ENCODE results near the gene CYP4B1. TPM values are rescaled to one million over a fixed set of nuclear protein-coding genes. Genes with fewer than 3 reads are reported as not detected.

CYP4B1 gene
- total RNA-seq, 1 experiment from 2014 or later: 3.5 TPM

DNA sequence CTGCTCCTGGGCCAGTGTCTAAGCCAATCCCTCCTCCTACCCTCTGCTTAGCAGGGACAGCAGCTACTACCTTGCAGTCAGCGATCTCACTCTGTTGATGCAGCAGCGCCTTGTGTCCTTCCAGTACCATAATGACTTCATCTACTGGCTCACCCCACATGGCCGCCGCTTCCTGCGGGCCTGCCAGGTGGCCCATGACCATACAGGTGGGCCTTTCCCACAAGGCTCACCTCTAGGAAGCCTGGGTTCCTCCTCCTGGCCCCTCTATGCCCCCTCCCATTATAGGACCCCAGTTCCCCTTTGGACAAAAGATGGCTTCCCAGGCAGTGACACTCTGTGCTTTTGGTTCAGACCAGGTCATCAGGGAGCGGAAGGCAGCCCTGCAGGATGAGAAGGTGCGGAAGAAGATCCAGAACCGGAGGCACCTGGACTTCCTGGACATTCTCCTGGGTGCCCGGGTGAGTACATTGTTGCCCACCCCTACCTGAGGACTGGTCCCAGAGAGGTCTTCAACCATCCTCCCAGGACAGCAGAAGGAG is 15.1 kb downstream of the CYP4B1 start:
- Histone ChIP-seq H3K79me2 (ENCODE audit: low read depth) (no peaks in the 10 kb centered on the region), H3K4me1 (replicated peaks; ENCODE audit: insufficient read depth) (no peaks in the 10 kb centered on the region), H3K4me3 (no peak overlapping the region), H3K9me3 (ENCODE audit: insufficient read depth, low read depth) (peaks cover 6% of the 10 kb centered on the region; the same call in 1 of the 2 replicates), H3F3A (ENCODE audit: insufficient read depth, low read depth) (no peaks in the 10 kb centered on the region), H3K4me2 (no peak overlapping the region), H3K9me2 (ENCODE audit: insufficient read depth) (no peaks in the 10 kb centered on the region), H2AFZ (no peak overlapping the region), H3K36me3 (ENCODE audit: low read depth) (no peaks in the 10 kb centered on the region), H3K27me3 (ENCODE audit: insufficient read depth, low read depth) (no peaks in the 10 kb centered on the region), H3K27ac (no peak overlapping the region), H4K20me1 (ENCODE audit: insufficient read depth) (no peaks in the 10 kb centered on the region)
- TF ChIP-seq EZH2 (IDR thresholded peaks at IDR 0.05; ENCODE audit: low read depth): no peak
- TF ChIP-seq, protein P1, sequence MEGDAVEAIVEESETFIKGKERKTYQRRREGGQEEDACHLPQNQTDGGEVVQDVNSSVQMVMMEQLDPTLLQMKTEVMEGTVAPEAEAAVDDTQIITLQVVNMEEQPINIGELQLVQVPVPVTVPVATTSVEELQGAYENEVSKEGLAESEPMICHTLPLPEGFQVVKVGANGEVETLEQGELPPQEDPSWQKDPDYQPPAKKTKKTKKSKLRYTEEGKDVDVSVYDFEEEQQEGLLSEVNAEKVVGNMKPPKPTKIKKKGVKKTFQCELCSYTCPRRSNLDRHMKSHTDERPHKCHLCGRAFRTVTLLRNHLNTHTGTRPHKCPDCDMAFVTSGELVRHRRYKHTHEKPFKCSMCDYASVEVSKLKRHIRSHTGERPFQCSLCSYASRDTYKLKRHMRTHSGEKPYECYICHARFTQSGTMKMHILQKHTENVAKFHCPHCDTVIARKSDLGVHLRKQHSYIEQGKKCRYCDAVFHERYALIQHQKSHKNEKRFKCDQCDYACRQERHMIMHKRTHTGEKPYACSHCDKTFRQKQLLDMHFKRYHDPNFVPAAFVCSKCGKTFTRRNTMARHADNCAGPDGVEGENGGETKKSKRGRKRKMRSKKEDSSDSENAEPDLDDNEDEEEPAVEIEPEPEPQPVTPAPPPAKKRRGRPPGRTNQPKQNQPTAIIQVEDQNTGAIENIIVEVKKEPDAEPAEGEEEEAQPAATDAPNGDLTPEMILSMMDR (conservative IDR thresholded peaks at IDR 0.05): no peak
- intact Hi-C loops (cut with micrococcal nuclease; ENCODE audit: unreplicated experiment): no loop called here
- ChIA-PET POLR2A (ENCODE audit: unreplicated experiment) (no interaction called here), CTCF (no interaction called here)
- DNase-seq: no peak
- BruUV-seq (replicated peaks): no TSS peak

DNA sequence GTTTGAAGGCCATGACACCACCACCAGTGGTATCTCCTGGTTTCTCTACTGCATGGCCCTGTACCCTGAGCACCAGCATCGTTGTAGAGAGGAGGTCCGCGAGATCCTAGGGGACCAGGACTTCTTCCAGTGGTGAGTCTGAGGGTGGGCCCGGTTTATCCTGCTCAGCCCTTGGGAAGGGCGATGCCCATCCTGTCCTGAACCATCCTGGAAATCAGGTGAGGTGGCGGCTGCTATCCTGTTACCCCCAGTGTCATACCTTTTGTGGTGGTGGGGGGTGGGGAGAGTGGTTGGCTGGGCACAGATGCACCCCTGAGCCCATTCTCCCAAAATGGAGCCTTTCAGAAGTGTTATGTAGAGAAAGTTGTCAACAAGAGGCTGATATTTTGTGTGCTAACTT is 16.3 kb downstream of the CYP4B1 start:
- Histone ChIP-seq H3K36me3 (ENCODE audit: low read depth) (no peaks in the 10 kb centered on the region), H3F3A (ENCODE audit: insufficient read depth, low read depth) (no peaks in the 10 kb centered on the region), H3K4me1 (replicated peaks; ENCODE audit: insufficient read depth) (no peaks in the 10 kb centered on the region), H3K9me2 (ENCODE audit: insufficient read depth) (no peaks in the 10 kb centered on the region), H4K20me1 (ENCODE audit: insufficient read depth) (no peaks in the 10 kb centered on the region), H3K27me3 (ENCODE audit: insufficient read depth, low read depth) (no peaks in the 10 kb centered on the region), H3K27ac (no peak overlapping the region), H3K79me2 (ENCODE audit: low read depth) (no peaks in the 10 kb centered on the region), H3K9me3 (ENCODE audit: insufficient read depth, low read depth) (no peaks in the 10 kb centered on the region), H2AFZ (no peak overlapping the region), H3K4me3 (no peak overlapping the region), H3K4me2 (no peak overlapping the region)
- no TSS peak for BruUV-seq (replicated peaks)
- POLR2A ChIA-PET (ENCODE audit: unreplicated experiment): no interaction called here
- intact Hi-C loops (cut with micrococcal nuclease; ENCODE audit: unreplicated experiment): no loop called here
- CTCF ChIA-PET: no interaction called here
- no peak for TF ChIP-seq EZH2 (IDR thresholded peaks at IDR 0.05; ENCODE audit: low read depth)
- no peak for DNase-seq

- Histone ChIP-seq H2AFZ (no peak overlapping the region), H3K9me2 (ENCODE audit: insufficient read depth) (no peaks in the 10 kb centered on the region), H4K20me1 (ENCODE audit: insufficient read depth) (no peaks in the 10 kb centered on the region), H3K79me2 (ENCODE audit: low read depth) (no peaks in the 10 kb centered on the region), H3K27me3 (ENCODE audit: insufficient read depth, low read depth) (no peaks in the 10 kb centered on the region), H3K27ac (no peak overlapping the region), H3K9me3 (ENCODE audit: insufficient read depth, low read depth) (no peaks in the 10 kb centered on the region), H3K4me3 (no peak overlapping the region), H3K4me1 (replicated peaks; ENCODE audit: insufficient read depth) (no peaks in the 10 kb centered on the region), H3F3A (ENCODE audit: insufficient read depth, low read depth) (no peaks in the 10 kb centered on the region), H3K36me3 (ENCODE audit: low read depth) (no peaks in the 10 kb centered on the region), H3K4me2 (no peak overlapping the region)
- intact Hi-C loops (cut with micrococcal nuclease; ENCODE audit: unreplicated experiment): no loop called here
- no peak for TF ChIP-seq EZH2 (IDR thresholded peaks at IDR 0.05; ENCODE audit: low read depth)
- TF ChIP-seq, protein P1 (conservative IDR thresholded peaks at IDR 0.05): no peak
- DNase-seq: no peak
- no TSS peak for BruUV-seq (replicated peaks)
- ChIA-PET CTCF (no interaction called here), POLR2A (ENCODE audit: unreplicated experiment) (no interaction called here)
Measured at GRCh38 chr1:46816930-46817329, 18.1 kb downstream of the CYP4B1 start.

- BruUV-seq (replicated peaks): no TSS peak
- POLR2A ChIA-PET (ENCODE audit: unreplicated experiment): no interaction called here
Measured at GRCh38 chr1:46817814-46818213, 19.0 kb downstream of the CYP4B1 start.

More at GRCh38 chr1:46817814-46818213, 19.0 kb downstream of the CYP4B1 start:
- Histone ChIP-seq H3K79me2 (ENCODE audit: low read depth) (no peaks in the 10 kb centered on the region), H2AFZ (no peak overlapping the region), H3K4me2 (no peak overlapping the region), H3K4me3 (no peak overlapping the region), H4K20me1 (ENCODE audit: insufficient read depth) (no peaks in the 10 kb centered on the region), H3K27ac (no peak overlapping the region), H3K27me3 (ENCODE audit: insufficient read depth, low read depth) (no peaks in the 10 kb centered on the region), H3K36me3 (ENCODE audit: low read depth) (no peaks in the 10 kb centered on the region), H3K9me3 (ENCODE audit: insufficient read depth, low read depth) (no peaks in the 10 kb centered on the region), H3K4me1 (replicated peaks; ENCODE audit: insufficient read depth) (no peaks in the 10 kb centered on the region), H3F3A (ENCODE audit: insufficient read depth, low read depth) (no peaks in the 10 kb centered on the region), H3K9me2 (ENCODE audit: insufficient read depth) (no peaks in the 10 kb centered on the region)
- CTCF ChIA-PET: no interaction called here
- intact Hi-C loops (cut with micrococcal nuclease; ENCODE audit: unreplicated experiment): no loop called here
- TF ChIP-seq EZH2 (IDR thresholded peaks at IDR 0.05; ENCODE audit: low read depth): no peak
- TF ChIP-seq, protein P1 (conservative IDR thresholded peaks at IDR 0.05): no peak
- DNase-seq: no peak

Data from PC-9 (cell line).